Gastroesophageal sphincter (tissue), 4 donors: ENCODE results near the gene FASTKD3. TPM values are rescaled to one million over a fixed set of nuclear protein-coding genes. Genes with fewer than 3 reads are reported as not detected.
A peak's percentile ranks its signal among the peaks of the same experiment; 100 is the strongest.

Source experiments
- ATAC-seq: fragments of 150-250 bp; one replicate; pipeline ENCODE4 v1.9.1; 2016; ENCODE audit warnings: mild to moderate bottlenecking, moderate library complexity
- H3K27ac ChIP-seq, 4 donors: fragments of 200-600 bp; sonication (generic) in 3 of 4; 1 replicate in 3 of 4; 2 replicates in 1 of 4; pipeline ENCODE4 v1.5.1; 2016 to 2019
- H3K27me3 ChIP-seq: fragments of 200-600 bp; sonication (generic); one replicate; pipeline ENCODE4 v1.5.1; 2019
- H3K36me3 ChIP-seq, 2 donors: fragments of 200-600 bp; sonication (generic); one replicate each; pipeline ENCODE4 v1.5.1; 2019; ENCODE audit warnings: control low read depth in 1 of 2
- H3K4me1 ChIP-seq, 3 donors: fragments of 200-600 bp; sonication (generic); 1 replicate in 2 of 3; 2 replicates in 1 of 3; pipeline ENCODE4 v1.5.1; 2016 to 2019; ENCODE audit warnings: control low read depth in 2 of 3
- H3K4me3 ChIP-seq, 2 donors: fragments of 200-600 bp; sonication (generic); one replicate each; pipeline ENCODE4 v1.5.1; 2019; ENCODE audit warnings: mild to moderate bottlenecking in 1 of 2, moderate library complexity in 1 of 2
- H3K9me3 ChIP-seq, 3 donors: fragments of 200-600 bp; sonication (generic); one replicate each; pipeline ENCODE4 v1.5.1; 2017 to 2019; ENCODE audit warnings: control low read depth in 2 of 3
- CTCF ChIP-seq, 4 experiments: fragments of 200-600 bp in 2 of 4; fragments of 450-650 bp in 2 of 4; sonication (generic) in 1 of 4; IDR thresholded peaks; one replicate each; pipeline ENCODE4 v1.5.1; 2017 to 2019; ENCODE audit warnings: antibody characterized with exemption in 4 of 4, mild to moderate bottlenecking in 2 of 4, moderate library complexity in 2 of 4
- EP300 ChIP-seq: sonication (generic); formaldehyde crosslinking; IDR thresholded peaks from one replicate; pipeline ENCODE4 v1.6.1; 2017; ENCODE audit warnings: antibody characterized with exemption, mild to moderate bottlenecking
- POLR2A ChIP-seq, 2 donors: fragments of 450-650 bp; IDR thresholded peaks; one replicate each; pipeline ENCODE4 v1.6.1; 2017; ENCODE audit warnings: antibody characterized with exemption in 2 of 2, mild to moderate bottlenecking in 2 of 2, moderate library complexity in 1 of 2
- POLR2AphosphoS5 ChIP-seq: sonication (generic); formaldehyde crosslinking; IDR thresholded peaks from one replicate; pipeline ENCODE4 v1.6.1; 2017; ENCODE audit warnings: antibody characterized with exemption
- WGBS, 2 donors: methylation state at CpG; one replicate each; pipeline ENCODE4 v1.1.5; 2018; ENCODE audit warnings: low coverage in 1 of 2; 5-methylcytosine and 5-hydroxymethylcytosine counted together
- total RNA-seq, 4 donors: library from RNA; depleted of rRNA; stranded (reverse); fragments of >200 nt; gene quantifications; one replicate each; pipeline ENCODE4 v1.1.0, GENCODE V29; 2016

FASTKD3 gene
- total RNA-seq, 4 donors from 2014 or later = 4.6 to 14.4 (median 10.1) TPM

- no peak for ATAC-seq
These were observed 11.5 kb downstream of the FASTKD3 start for GRCh38 chr5:7857361-7857760.

GRCh38 chr5:7856855-7857254, 12.0 kb downstream of the FASTKD3 start:
- no peak overlapping the region for H3K27ac ChIP-seq
- H3K4me1 ChIP-seq = peaks cover 0 to 3% (median 0%) of the 10 kb centered on the region in 3 donors
- 89 to 94% methylated on average over 2 of the region's 2 CpGs for WGBS, 2 donors
- peaks cover 0 to 44% of the 10 kb centered on the region in 2 donors for H3K36me3 ChIP-seq
- TF ChIP-seq POLR2A (IDR thresholded peaks at IDR 0.05) (no peak), CTCF (IDR thresholded peaks at IDR 0.05) (peak in 3 of 4 experiments; percentile 13 to 52 (median 19))
- H3K9me3 ChIP-seq = no peaks in the 10 kb centered on the region
- no peak overlapping the region for H3K4me3 ChIP-seq
- no peak for ATAC-seq
- H3K27me3 ChIP-seq = no peaks in the 10 kb centered on the region

More at GRCh38 chr5:7857361-7857760, 11.5 kb downstream of the FASTKD3 start:
- WGBS, 2 donors = 64 to 75% methylated on average over 3 to 4 of the region's 5 CpGs
- no peaks in the 10 kb centered on the region for H3K9me3 ChIP-seq
- no peak for TF ChIP-seq POLR2A (IDR thresholded peaks at IDR 0.05)
- no peak for TF ChIP-seq EP300
- no peak for TF ChIP-seq POLR2AphosphoS5
- TF ChIP-seq CTCF (IDR thresholded peaks at IDR 0.05) = no peak
- H3K36me3 ChIP-seq = peaks cover 0 to 50% of the 10 kb centered on the region in 2 donors
- H3K27ac ChIP-seq = no peak overlapping the region
- H3K4me3 ChIP-seq = no peak overlapping the region
- H3K27me3 ChIP-seq = no peaks in the 10 kb centered on the region
- H3K4me1 ChIP-seq = peaks cover 0 to under 1% (median 0%) of the 10 kb centered on the region in 3 donors

- no peak for ATAC-seq
- H3K4me3 ChIP-seq = no peak overlapping the region
- H3K4me1 ChIP-seq = peaks cover 0 to 12% (median 0%) of the 10 kb centered on the region in 3 donors
- no peaks in the 10 kb centered on the region for H3K9me3 ChIP-seq
- H3K27me3 ChIP-seq = peaks cover 6% of the 10 kb centered on the region
- no peak overlapping the region for H3K27ac ChIP-seq
- H3K36me3 ChIP-seq = peaks cover 0 to 32% of the 10 kb centered on the region in 2 donors
- 51 to 80% methylated on average over 2 of the region's 3 CpGs for WGBS, 2 donors
- TF ChIP-seq EP300 (no peak), POLR2AphosphoS5 (no peak), POLR2A (IDR thresholded peaks at IDR 0.05) (no peak), CTCF (IDR thresholded peaks at IDR 0.05) (no peak)
These were observed 13.2 kb downstream of the FASTKD3 start for GRCh38 chr5:7855611-7856010.

- H3K9me3 ChIP-seq = no peaks in the 10 kb centered on the region
- no peak overlapping the region for H3K4me3 ChIP-seq
- peaks cover 30% of the 10 kb centered on the region for H3K27me3 ChIP-seq
- WGBS, 2 donors = 77 to 85% methylated on average over 2 of the region's 2 CpGs
- H3K27ac ChIP-seq = no peak overlapping the region
- no peak for TF ChIP-seq CTCF (IDR thresholded peaks at IDR 0.05)
- no peak for TF ChIP-seq POLR2A (IDR thresholded peaks at IDR 0.05)
- TF ChIP-seq POLR2AphosphoS5 = no peak
- no peak for TF ChIP-seq EP300
- no peak for ATAC-seq
- peaks cover 0 to 26% (median 7%) of the 10 kb centered on the region in 3 donors for H3K4me1 ChIP-seq
- H3K36me3 ChIP-seq = peaks cover 0 to 7% of the 10 kb centered on the region in 2 donors
These were observed 15.8 kb downstream of the FASTKD3 start for GRCh38 chr5:7852988-7853387.

- H3K27me3 ChIP-seq = peaks cover 34% of the 10 kb centered on the region
- no peak overlapping the region for H3K27ac ChIP-seq
- WGBS, 2 donors = 58 to 70% methylated on average over 1 of the region's 1 CpG
- H3K4me3 ChIP-seq = no peak overlapping the region
- peaks cover 0 to 26% (median 7%) of the 10 kb centered on the region in 3 donors for H3K4me1 ChIP-seq
- peaks cover 0 to 3% of the 10 kb centered on the region in 2 donors for H3K36me3 ChIP-seq
- H3K9me3 ChIP-seq = no peaks in the 10 kb centered on the region
- TF ChIP-seq POLR2AphosphoS5 (no peak), EP300 (no peak), CTCF (IDR thresholded peaks at IDR 0.05) (no peak), POLR2A (IDR thresholded peaks at IDR 0.05) (no peak)
- no peak for ATAC-seq
These were observed 16.3 kb downstream of the FASTKD3 start for GRCh38 chr5:7852542-7852941.
